ENCODE results near the gene PRSS33.
A peak's percentile ranks its signal among the peaks of the same experiment; 100 is the strongest.

The PRSS33 gene

DNA sequence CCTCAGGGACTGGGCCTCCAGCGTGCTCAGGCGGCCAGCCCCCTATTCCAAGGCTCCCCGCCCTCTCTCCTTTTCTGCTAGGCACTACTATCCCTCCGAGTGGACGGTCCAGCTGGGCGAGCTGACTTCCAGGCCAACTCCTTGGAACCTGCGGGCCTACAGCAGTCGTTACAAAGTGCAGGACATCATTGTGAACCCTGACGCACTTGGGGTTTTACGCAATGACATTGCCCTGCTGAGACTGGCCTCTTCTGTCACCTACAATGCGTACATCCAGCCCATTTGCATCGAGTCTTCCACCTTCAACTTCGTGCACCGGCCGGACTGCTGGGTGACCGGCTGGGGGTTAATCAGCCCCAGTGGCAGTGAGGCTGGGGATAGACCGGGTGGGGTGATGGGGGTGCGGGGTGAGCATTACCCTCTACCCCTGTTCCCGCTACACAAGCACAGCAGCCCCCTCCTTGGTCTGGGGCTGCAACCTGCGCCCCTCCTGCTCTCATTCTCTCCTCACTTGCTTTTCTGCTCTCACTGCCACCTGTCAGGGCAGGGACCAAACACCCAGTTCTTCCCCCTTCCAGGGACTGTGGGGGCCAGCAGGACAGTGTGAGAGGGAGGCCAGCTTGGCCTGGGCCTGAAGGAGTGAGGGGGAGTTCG, 12.0 kb upstream of the PRSS33 start:
- no peak for DNase-seq (ENCODE audit: low spot score)

DNA sequence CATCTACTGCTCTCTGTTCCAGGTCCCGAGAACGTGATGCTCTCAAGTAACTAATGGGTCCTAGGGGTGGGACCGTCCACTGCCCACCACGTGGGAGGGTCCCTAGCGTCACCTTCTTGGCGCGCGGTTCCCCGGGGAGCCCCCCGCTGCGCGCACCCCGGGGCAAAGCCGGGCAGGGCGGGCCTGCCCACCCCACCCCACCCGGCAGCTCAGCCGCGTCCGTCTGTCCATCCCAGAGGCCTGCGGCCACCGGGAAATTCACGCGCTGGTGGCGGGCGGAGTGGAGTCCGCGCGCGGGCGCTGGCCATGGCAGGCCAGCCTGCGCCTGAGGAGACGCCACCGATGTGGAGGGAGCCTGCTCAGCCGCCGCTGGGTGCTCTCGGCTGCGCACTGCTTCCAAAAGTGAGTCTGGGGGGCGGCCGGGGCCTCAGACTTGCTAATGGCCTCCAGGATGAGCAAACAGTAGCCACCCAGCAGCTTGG, 11.4 kb upstream of the PRSS33 start:
- no peak for DNase-seq (ENCODE audit: low spot score)

GRCh38 chr16:2795395-2796143, 8.2 kb upstream of the PRSS33 start:
- DNase-seq (ENCODE audit: low spot score): no peak

DNA sequence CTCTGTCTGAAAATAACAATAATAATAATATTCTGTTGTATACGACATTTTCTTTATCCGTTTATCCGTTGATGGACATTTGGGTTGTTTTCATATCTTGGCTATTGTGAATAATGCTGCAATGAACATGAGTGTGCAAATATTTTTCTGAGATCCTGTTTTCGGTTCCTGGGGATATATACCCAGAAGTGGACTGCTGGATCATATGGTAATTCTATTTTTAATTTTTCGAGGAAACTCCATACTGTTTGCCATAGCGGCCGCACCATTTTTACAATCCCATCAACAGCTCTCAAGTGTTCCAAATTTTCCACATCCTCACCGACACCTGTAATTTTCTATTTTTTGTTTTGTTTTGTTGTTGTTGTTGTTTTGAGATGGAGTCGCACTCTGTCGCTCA, 5.6 kb upstream of the PRSS33 start:
- no peak for DNase-seq (ENCODE audit: low spot score)

- no peak for DNase-seq (ENCODE audit: low spot score)
Measured at GRCh38 chr16:2791174-2791573, 3.8 kb upstream of the PRSS33 start.

DNA sequence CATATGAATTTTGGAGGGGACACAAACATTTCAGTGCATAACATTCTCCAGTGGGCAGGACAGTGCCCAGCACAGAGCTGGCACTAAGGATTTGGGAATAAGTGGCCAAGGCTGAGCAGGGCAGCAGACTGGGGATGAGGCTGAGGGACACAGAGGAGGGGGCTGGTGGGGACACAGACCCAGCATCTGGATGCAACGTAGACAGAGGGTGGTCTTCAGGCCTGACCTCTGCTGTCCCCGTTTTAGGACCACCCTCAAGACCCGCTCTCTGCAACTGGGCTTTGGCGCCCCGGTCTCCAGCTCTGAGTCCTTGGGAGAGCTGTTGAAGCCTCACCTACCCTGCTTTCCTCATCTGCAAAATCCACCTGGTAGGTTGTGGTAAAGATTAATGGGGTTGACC, 3.3 kb upstream of the PRSS33 start:
- no peak for DNase-seq (ENCODE audit: low spot score)

GRCh38 chr16:2787961-2788360, 601 bp upstream of the PRSS33 start:
- no peak for DNase-seq (ENCODE audit: low spot score)

DNA sequence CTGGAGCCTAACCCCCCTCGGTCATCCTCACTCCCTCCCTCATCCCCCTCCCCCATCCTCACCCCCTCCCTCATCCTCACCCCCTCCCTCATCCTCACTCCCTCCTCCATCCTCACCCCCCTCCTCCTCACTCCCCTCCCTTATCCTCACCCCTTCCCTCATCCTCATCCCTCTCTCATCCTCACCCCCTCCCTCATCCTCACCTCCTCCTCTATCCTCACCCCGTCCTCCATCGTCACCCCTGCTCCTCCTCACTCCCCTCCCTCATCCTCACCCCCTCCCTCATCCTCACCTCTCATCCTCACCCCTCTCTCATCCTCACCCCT, 571 bp downstream of the PRSS33 start:
- no peak for DNase-seq (ENCODE audit: low spot score)

DNA sequence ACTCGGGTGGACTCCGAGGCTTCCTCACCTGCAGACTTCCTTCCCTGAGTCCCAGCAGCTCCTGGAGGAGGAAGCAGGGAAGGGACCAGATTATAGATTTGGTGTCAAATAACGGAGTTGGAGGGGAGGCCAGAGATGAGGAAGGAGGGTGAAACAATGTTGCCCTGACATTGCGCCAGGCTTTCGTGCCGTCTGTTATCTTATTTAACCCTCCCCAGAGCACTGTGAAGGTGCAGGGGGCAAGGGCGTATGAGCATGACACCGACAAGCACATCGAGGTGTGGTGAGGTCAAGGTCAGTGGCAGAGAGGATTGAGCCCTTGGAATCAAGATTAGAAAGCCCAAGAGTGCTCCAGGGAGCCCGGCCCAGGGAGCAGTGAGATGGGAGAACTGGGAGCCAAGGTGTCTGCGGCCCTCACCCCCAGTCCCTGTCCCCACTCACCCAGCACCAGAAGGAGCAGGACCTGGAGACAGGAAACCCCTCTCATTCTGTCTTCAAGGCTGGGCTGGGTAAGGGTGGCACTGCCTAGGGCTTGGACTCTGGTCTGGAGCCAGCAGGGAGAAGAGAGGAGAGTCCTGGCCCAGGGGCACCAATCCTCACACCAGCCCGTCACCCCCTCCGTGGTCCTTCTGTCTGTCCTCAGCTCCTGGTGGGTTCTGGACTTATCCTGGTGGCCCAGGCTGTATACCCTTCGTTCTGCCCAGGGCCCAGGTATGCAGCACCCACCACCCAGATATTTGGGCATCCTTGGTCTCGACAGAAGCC, 1.1 kb downstream of the PRSS33 start:
- no peak for DNase-seq (ENCODE audit: low spot score)

GRCh38 chr16:2785101-2785991, 2.0 kb downstream of the PRSS33 start:
- DNase-seq (ENCODE audit: low spot score): no peak

GRCh38 chr16:2784358-2785100, 2.8 kb downstream of the PRSS33 start:
- no peak for DNase-seq (ENCODE audit: low spot score)

GRCh38 chr16:2783581-2784357, 3.6 kb downstream of the PRSS33 start:
- no peak for DNase-seq (ENCODE audit: low spot score)

GRCh38 chr16:2782583-2783351, 4.6 kb downstream of the PRSS33 start:
- DNase-seq (ENCODE audit: low spot score): no peak

GRCh38 chr16:2779978-2780898, 7.1 kb downstream of the PRSS33 start:
- no peak for DNase-seq (ENCODE audit: low spot score)

DNA sequence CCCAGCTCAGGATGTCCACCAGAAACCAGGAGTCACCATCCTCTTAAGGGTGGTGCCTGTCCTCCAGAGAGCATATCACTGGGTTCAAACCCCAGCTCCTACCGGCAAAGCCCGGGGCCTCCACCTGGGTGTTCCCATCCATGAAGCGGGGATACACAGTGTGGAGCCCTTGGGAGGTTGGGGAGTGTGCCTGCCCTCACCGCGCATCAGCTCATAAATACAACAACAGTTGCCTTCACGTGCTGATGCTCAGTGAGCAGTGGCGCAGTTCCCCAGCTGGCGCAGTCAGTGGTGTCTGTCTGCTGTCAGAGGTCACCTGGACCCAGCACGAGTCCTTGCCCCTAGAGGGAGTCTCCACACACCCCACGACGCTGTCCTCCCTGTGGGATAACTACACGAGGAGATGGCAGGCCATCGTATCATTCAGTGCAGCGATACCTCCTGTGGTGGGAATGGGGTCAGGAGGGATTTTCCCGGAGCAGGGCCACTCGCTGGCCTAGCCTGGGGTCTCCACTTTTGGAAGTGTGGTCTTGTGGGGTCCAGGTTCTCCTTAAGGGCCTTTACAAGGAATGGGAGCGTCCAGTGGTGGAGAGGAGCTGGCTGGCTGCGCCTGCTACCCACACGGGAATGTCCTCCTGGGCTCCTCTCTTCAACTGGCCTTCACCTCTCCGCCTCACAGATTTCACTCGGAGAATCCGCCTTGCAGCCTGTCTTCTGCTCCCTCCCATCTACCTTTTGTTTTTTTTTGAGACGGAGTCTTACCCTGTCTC, 8.0 kb downstream of the PRSS33 start:
- DNase-seq (ENCODE audit: low spot score): no peak

DNA sequence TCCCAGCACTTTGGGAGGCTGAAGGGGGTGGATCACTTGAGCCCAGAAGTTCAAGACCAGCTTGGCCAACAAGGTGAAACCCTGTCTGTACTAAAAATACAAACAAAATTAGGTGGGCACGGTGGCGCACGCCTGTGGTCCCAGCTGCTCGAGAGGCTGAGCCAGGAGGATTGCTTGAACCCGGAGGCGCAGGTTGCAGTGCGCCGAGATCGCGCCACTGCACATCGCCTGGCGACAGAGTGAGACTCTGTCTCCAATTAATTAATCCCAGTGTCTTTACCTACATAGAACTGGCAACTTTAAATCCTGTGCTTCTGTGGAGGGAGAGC, 8.8 kb downstream of the PRSS33 start:
- DNase-seq (ENCODE audit: low spot score): no peak

DNA sequence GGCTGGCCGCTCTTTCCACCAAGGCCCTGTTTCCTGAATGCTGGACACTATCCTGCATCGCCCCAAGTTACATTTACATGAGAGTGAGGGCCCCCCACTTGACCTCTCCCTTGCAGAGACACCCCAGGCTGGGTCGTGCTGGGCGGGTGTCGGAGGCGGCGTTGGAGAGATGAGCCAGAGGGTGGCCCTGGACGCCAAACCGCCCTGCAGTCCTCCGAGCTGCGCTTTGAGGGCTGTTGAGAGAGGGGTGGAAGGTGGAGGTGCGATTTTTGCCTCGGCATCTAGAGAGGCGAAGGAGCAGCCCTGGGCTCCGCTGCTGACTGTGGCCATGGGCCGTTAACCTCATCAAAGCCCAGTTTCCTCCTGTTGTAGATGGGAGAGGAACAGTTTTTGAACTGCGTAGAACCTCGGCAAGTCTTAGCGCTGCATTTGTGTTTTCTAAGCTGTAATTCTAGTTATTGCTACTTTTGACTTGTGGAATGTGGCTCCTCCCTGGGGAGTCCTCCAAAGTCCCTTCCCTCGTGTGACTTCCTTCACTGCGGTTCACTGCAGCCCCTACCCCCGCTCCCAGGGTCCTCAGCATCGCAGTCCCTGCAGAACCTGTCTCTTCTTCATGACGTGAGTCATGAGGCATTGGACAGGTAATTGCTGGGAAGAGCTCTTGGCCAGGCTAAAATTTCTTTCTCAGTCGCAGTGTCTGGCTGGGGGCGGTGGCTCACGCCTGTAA, 9.3 kb downstream of the PRSS33 start:
- peak; percentile 44 for DNase-seq (ENCODE audit: low spot score)

Measured in GM03348 (cell line).